ENCODE measurements around the gene DNAI4. TPM values are rescaled to one million over a fixed set of nuclear protein-coding genes. Genes with fewer than 3 reads are reported as not detected.

The DNAI4 gene
- total RNA-seq, 1 experiment from 2014 or later = 3.9 TPM

GRCh38 chr1:66932291-66932690, 7.6 kb upstream of the DNAI4 start (continued):
- TF ChIP-seq ZFX (IDR thresholded peaks at IDR 0.05) (no peak), TCF7L2 (IDR thresholded peaks at IDR 0.05; ENCODE audit: borderline replicate concordance, extremely low read depth, insufficient read depth, insufficient read length) (no peak), ZNF274 (IDR thresholded peaks at IDR 0.05; ENCODE audit: low read depth, low read length) (no peak), FOSL1 (IDR thresholded peaks at IDR 0.05; ENCODE audit: low read depth) (no peak), ZBTB33 (IDR thresholded peaks at IDR 0.05; ENCODE audit: extremely low read depth, insufficient replicate concordance, low read length) (no peak), EGR1 (IDR thresholded peaks at IDR 0.05; ENCODE audit: low read depth) (no peak), POLR2A (IDR thresholded peaks at IDR 0.05; ENCODE audit: borderline replicate concordance, extremely low read depth, insufficient read depth, insufficient read length) (no peak), YY1 (IDR thresholded peaks at IDR 0.05; ENCODE audit: extremely low read depth, insufficient replicate concordance, low read depth, low read length) (no peak), SIN3A (IDR thresholded peaks at IDR 0.05; ENCODE audit: low read depth) (no peak), RAD21 (IDR thresholded peaks at IDR 0.05; ENCODE audit: low read depth) (no peak), SP1 (IDR thresholded peaks at IDR 0.05; ENCODE audit: low read depth) (no peak), JUND (IDR thresholded peaks at IDR 0.05) (no peak)

- Histone ChIP-seq H2AFZ (ENCODE audit: low read depth, low read length, poor library complexity, severe bottlenecking) (no peak overlapping the region), H3K9me2 (ENCODE audit: insufficient read depth) (no peaks in the 10 kb centered on the region), H4K20me1 (ENCODE audit: insufficient read depth) (no peaks in the 10 kb centered on the region), H3K4me3 (replicated peaks in 1 of 2; ENCODE audit: low read depth in 1 of 2, low read length in 2 of 2) (peak overlapping the region; percentile 61 to 77), H3K9me3 (ENCODE audit: control insufficient read depth in 1 of 2, insufficient read depth in 1 of 2, low read depth in 1 of 2, low read length in 2 of 2) (no peaks in the 10 kb centered on the region), H3K4me1 (ENCODE audit: control insufficient read depth in 1 of 2, insufficient read depth in 2 of 2, low read length in 2 of 2) (peaks cover 12 to 16% of the 10 kb centered on the region in 2 experiments; a peak in 3 of 4 replicates), H3K36me3 (ENCODE audit: control insufficient read depth in 1 of 2, insufficient read depth in 2 of 2, low read length in 2 of 2) (no peaks in the 10 kb centered on the region), H3K9ac (ENCODE audit: low read length) (peak overlapping the region; percentile 84), H3K79me2 (ENCODE audit: insufficient read depth, low read length) (peaks cover 83% of the 10 kb centered on the region), H3K27me3 (ENCODE audit: insufficient read depth, low read length) (no peaks in the 10 kb centered on the region), H3K4me2 (ENCODE audit: low read length) (peak overlapping the region; percentile 86), H3K27ac (ENCODE audit: low read depth, low read length) (peak overlapping the region; percentile 24; the same call in 1 of the 2 replicates)
- no TSS peak for BruUV-seq (replicated peaks)
- DNase-seq (ENCODE audit: low read depth, low spot score) = no peak
- TF ChIP-seq CTCF (IDR thresholded peaks at IDR 0.05 in 2 of 3, conservative IDR thresholded peaks at IDR 0.05 in 1 of 3; ENCODE audit: borderline replicate concordance in 1 of 3, insufficient read depth in 1 of 3, low read depth in 2 of 3, low read length in 2 of 3) = no peak
- no peak for TF ChIP-seq POLR2A (IDR thresholded peaks at IDR 0.05; ENCODE audit: borderline replicate concordance, extremely low read depth, insufficient read depth, insufficient read length)
- TF ChIP-seq EZH2 (IDR thresholded peaks at IDR 0.05) = no peak
- TF ChIP-seq TCF7L2 (IDR thresholded peaks at IDR 0.05; ENCODE audit: borderline replicate concordance, extremely low read depth, insufficient read depth, insufficient read length) = no peak
- TF ChIP-seq EZH2phosphoT487 (IDR thresholded peaks at IDR 0.05; ENCODE audit: borderline replicate concordance) = no peak
- TF ChIP-seq ZBTB33 (IDR thresholded peaks at IDR 0.05; ENCODE audit: extremely low read depth, insufficient replicate concordance, low read length) = no peak
- TF ChIP-seq FOSL1 (IDR thresholded peaks at IDR 0.05; ENCODE audit: low read depth) = no peak
- no peak for TF ChIP-seq ZNF274 (IDR thresholded peaks at IDR 0.05; ENCODE audit: low read depth, low read length)
- no peak for TF ChIP-seq SP1 (IDR thresholded peaks at IDR 0.05; ENCODE audit: low read depth)
- TF ChIP-seq SIN3A (IDR thresholded peaks at IDR 0.05; ENCODE audit: low read depth) = no peak
- RAD21 ChIA-PET (ENCODE audit: low non-redundant PET in 1 of 2, low total read pairs in 2 of 2, uncharacterized antibody in 2 of 2, unreplicated experiment in 2 of 2) = no interaction called here
- intact Hi-C loops (cut with micrococcal nuclease) = no loop called here
- CTCF ChIA-PET = no interaction called here
- no peak for ATAC-seq
- POLR2A ChIA-PET = no interaction called here
Observed at GRCh38 chr1:66931590-66931989, 6.9 kb upstream of the DNAI4 start.
